Measurements from ENCODE around the gene CCNL1.
"Not testable (repeated sequence)": the region's sequence is repeated elsewhere in the genome, so short reads cannot be mapped to it uniquely, and the experiment has no call there.

The CCNL1 gene

DNA sequence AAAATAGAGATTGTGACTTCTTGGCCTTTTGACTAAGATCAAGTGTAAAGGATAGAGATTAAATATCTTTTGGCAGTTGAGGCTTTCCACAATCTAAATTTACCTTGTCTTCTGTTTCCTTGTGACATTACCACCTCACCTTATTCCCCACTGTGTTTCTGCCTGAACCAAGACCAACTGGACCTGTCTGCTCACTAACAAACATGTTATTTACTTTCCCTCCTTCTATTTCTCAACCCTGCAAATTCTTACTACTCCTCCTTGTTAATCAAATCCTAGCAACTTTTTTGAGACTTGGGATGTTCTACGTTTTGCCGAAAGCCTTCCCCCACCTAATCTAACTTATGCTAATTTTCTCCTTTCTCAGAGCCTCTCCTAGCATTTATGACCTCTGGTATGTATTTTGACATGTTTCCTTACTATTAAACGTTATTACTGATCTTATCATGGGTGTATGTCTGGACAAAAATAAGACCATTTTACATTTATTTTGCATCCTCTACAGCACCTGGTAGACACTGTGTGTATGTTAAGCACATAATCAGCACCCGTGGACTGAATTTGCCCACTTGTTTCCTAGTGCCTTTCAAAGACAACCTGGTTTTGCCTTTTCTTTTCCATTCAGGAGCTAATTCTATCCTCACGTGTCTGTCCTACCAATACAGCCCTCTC, 7.6 kb upstream of the CCNL1 start:
- no peak for DNase-seq

DNA sequence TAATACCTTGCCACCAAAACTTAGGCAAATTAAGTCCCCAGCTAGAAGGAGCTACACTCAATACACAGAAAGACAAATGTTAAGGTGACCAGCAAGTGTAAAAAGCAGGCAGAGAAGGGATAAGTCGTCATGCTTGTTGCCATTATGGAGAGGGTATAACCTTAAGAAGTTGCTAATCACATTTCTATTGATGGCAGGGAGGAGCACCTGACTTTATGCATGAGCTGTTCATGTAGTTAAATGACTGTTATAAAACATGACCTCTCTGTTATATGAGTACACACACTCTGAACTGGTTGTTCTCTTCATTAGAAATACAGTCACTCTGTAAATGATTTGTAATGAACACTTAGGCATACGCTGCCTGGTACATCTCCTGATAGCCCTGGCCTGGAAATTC, 6.6 kb upstream of the CCNL1 start:
- no peak for DNase-seq

DNA sequence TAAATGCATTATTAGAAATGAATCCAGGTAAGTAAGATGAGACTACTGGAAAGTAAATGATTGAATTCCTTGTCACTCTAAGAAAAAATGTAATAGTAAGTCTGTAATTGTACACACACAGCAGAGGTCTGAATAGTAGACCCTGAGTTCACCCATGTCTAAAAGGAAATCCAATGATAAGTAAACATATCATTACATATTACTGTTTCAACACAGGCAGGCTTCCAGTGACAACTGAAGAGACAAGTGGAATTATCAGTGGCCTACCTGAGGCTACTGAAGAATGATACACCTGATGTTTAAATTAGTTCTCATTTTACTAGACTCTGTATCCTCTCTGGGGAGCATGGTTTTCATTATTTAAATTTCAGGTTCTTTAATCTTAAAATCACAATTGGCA, 6.2 kb upstream of the CCNL1 start:
- DNase-seq = no peak

DNA sequence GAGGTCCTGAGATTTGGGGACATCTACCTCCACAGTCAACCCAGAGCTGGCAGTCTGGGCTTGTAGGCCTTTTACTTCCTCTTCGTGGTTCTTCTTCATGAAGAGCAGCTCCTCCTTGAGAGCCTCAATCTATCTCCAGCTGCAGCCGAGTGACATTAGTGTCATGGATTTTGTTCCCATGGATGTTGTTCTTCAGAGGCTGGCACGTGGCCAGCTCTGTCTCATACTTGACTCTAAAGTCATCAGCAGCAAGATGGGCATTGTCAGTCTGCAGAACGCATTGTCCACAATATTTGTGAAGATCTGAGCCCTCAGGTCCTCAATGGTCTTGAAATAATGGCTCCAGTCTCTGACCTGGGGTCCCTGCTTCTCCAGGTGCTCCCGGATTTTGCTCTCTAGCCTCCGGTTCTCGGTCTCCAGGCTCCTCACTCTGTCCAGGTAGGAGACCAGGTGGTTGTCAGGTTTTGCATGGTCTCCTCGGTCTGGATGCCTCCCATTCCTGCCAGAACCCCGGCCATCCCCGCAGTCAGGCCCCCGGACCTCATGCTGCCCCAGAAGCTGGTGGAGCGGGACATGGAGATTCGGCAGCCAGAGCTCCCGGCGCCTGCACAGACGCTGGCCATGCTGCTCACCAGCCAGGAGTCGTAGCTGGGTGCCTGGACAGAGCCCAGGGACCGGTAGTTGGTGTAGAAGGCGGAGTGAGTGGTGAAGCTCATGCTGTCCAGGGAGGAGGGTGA, 3.4 kb upstream of the CCNL1 start:
- DNase-seq = no peak

DNA sequence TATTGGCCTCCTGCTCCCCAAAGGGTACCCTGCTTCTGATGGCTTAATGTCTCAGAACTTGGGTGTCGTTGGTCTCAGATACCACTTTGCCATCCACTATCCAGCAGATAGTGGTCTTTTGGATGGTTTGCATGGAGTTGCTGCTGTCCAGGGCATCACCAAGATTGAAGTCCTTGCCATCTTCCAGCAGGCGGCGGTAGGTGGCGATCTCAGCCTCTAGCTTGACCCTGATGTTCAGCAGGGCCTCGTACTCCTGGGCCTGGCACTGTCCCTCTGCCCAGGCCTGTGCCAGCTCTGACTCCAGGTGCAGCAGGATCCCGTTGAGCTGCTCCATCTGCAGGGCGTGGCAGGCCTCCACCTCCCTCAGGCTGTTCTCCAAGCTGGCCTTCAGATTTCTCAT, 2.7 kb upstream of the CCNL1 start:
- not testable (repeated sequence) for DNase-seq

DNA sequence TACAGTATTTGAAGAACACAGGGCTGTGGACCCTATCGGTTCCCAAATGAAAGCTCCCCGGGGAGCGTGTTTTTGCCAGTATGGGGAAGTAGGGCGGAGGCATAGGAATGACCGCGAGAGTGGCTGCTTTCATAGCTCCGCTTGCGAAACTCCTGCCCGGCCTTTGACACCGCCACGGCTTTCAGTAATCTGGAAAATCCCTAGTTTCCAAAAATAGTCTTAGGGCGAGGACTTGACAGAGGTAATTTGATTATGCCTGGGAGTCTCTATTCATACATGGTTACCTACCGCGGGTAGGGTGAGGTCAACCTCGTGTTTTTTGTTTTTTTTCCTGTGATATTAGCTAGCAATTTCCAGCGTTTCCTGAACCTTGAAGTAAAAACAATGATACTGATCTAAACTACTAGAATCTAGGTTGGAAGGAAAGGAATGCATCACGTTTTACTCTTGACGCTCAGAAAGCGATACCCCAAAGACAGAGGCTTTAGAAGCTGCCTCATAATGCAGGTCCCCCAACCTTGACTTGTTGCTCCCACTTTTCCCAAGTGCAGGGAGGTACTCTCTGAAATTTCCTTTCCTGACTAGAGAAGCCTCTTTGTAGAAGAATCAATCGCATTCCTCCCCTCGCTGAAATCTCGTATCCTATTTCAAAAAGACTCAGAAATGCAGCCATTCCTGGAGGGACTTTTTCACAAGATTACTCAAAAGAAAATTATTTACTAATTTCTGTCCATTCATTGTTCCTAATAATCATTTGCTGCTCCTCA, 894 bp upstream of the CCNL1 start:
- DNase-seq = peak; percentile 16 to 45

DNA sequence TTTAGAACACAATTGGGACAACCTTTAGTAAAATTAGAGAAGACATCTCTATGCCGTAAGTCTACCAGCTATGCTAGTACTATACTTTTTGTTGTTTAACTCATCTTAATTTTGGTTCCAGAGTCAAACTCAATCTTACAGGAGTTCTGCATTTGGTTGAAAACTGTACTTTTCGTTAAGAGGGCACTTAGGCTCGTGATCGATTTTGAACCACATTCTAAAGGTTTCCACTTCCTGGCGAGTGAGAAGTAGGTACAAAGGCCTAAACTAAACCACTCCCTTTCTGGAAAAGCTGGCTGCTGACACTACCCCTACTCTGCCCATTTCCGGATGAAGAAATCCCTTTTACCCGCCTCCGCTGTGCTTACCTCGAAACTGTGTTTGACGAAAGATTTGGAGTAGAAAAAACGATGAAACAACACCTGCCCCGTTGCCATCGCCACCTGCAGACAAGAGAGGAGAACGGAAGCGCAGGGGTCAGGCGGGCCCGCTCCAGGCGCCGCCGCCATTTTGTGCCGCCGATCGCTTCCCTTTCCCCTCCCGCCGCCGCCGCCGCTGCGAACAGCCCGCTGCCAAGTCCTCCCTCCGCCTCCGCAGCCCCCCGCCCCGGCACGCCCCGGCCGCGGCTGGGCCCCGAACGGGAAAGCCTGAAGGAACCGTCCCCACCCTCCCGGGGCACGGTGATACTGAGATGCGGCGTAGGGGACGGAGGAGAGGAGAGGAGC, 748 bp downstream of the CCNL1 start:
- peak in 1 of 2 experiments; percentile 4 for DNase-seq

DNA sequence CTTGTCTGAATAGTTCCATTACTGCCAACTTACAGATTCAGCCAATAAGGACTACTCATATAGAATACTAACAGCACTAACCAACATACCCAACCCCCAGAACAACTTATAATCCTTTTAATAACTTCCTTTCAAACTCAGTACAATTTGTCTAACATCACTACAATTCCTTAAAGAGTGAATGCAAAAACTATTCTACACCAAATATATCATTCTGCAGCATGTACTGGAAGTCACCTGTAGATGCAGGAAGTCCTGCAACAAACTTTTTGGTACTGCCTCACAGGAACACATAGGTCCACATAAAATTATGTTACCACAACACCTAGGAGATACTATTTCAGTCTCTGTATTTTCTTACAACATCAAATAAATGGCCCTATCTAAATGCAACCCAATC, 2.1 kb downstream of the CCNL1 start:
- no peak for DNase-seq

DNA sequence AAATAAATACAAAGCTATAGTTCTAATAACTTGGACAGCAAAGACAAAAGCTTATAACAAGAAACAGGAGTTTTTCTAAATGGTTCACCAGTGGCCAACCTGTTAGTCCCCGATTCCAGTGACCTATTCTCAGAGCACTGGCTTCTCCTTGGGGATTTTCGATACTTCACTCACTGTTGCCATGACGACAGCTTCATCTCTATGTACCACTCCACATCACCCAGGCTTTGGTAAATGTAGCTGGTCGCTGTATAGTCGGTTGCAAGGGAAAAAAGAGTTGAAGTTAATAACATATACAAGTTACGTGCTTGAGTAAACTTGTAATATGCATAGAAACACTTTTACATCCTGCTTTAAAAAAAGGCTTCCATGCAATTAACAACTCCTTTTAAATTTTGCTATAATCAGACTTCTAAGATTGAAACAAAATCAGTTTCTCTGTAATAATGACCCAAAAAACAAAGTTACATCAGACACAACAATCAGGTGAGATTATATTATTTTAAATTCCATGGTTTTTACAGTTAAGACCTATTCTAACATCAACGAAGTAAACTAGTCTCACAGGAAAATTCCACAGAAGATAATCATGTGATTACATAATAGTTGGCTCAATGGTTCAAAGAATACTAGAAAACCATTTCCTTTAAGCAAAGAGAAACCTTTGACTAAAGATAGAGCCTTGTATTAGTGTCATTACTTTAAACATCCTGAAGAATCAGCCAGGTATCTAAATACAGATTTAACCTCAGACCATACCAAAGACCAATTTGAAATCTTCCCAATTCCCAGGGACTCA, 2.9 kb downstream of the CCNL1 start:
- peak in 1 of 2 experiments; percentile 2 for DNase-seq

DNA sequence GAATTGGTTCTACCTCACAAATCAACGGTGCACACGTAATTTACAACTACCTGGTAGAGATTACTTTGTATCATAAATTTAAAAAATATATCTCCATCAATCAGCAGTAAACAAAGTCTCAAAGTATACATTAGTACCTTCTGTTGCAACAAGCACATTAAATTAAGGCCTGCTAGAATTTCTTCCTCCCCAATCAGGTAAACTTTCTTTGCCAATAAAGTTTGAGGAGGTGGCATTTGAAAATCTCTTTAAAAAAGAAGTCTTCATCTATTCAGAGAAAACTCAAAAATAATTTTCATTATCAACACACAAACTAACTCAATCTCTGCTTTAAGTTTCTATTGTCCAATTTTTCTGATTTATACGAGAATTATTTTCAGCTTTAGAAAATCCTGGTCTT, 4.4 kb downstream of the CCNL1 start:
- DNase-seq = no peak

DNA sequence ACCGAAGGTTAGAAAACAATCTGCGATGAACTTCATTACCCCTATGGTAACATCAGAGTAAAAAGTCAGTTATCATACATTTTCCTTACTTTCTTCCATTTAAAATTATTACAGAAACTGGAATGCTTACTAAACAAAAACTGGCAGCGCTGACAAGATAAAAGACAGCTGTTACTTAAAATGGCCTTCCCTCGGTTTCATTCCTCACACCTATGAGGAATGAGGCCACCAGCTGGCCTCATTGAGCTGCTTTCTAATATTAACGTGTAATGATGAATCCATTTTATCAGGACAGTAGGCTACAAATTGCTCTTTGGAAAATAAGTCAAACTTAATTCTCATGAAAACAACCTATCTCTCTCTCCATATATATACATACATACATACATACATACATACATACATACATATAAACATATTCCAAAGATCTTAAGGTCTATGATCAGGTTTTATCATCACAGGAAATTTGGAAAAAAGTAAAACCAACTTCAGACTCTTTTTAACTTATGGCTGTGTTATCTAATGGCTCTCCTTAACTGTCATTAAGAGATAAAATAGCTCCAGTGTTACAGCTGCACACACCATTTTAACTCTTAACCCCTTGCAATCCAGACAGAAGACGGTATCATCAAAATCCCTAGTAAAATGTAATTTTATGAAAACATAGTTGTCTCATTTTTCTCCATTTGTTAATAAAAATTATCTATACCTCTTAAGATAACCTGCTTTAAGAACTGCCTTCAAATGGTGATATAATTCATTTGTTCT, 5.2 kb downstream of the CCNL1 start:
- no peak for DNase-seq

DNA sequence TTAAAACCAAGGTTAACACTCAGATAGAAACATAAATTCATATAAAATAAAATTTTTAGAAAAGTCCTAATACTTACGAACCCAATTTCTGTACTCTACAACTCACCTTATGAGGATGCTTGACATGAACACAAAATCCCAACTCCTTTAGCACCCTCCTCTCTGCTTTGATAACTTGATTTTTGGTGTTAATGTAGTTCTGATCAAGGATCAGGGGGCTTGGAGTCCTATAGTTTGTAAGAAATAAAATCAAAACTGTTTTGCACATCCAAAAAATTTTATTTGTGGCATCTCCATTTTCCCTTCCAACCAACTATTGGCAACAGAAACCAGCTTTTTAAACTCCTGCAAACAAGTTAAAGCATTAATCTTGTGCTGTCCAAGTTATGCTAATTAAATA, 7.0 kb downstream of the CCNL1 start:
- DNase-seq = no peak

DNA sequence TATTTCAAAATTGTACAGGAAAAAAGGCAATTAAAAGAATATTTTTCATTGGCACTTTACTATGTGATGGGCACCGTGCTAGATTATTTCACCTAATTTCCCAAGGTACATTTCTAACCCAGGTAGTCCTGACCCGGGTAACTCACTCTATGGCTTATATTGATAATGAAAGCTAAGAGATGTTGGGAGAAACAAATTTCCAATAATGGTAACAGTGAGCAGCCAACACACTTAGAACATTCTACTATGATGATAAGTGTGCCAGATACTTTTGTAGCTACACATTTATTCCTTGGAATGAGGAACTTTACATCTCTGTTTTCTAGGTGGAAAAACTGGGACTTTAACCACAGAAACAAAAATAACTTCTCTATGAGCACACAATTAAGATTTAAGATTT, 7.5 kb downstream of the CCNL1 start:
- DNase-seq = no peak

DNA sequence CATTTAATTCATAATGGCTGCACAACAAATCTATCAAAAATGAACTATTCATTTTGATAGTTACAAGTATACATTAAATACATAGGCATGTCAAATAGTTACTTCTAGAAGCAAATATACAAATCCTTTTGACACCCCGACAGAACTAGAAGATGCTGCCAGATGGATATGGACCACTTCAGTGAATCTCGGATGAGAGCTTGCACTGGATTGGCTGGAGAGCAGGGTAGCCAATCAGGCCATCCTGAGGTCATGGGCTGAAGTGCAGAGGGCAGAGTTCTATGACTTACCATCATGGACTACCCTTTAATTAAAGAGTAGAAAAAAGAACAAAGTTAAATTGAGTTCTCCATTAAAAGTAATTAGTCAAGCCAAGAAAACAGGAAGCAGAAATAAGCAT, 8.3 kb downstream of the CCNL1 start:
- no peak for DNase-seq

DNA sequence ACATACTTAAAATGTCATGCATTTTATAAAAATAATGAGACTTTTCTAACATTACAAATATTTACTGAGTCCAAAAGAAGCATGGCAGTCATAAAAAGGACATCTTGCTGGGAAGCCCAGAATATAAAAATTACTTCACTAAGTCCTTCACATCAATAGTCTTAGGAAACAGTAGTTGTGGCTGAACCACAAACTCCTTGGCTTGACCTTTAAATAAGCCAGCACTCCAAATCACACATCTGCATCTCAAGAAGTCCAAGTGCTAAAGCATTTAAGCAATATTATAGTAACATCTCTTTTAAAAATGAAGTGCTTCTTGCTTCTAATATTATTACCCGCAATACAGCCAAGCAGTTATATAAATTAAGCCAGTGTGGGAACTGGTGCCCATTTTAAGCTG, 8.8 kb downstream of the CCNL1 start:
- no peak for DNase-seq

DNA sequence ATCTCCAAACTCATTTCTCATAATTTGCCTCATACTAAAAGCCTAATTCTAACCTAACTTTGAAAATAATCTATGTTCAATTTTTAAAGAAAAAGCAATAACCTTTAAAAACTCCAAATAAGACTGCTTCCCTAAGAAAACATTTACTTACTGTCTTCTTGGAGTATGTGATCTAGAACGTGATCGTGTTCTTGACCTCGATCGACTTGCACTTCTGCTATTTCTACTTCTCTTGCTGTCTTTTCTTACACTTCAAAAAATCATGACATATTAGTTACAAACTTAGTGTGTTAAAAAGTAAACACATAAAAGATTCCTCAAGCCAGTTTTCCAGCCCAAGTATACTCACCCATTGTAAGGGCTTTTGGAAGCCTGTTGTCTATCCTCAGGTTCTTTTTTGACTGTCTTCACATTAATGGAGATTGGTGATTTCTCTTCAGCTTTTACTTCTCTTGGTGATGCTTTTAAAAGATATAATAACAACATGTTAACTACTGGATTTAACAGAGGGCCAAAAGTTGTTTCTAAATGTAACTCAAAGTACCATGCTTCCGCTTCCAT, 10.7 kb downstream of the CCNL1 start:
- no peak for DNase-seq

DNA sequence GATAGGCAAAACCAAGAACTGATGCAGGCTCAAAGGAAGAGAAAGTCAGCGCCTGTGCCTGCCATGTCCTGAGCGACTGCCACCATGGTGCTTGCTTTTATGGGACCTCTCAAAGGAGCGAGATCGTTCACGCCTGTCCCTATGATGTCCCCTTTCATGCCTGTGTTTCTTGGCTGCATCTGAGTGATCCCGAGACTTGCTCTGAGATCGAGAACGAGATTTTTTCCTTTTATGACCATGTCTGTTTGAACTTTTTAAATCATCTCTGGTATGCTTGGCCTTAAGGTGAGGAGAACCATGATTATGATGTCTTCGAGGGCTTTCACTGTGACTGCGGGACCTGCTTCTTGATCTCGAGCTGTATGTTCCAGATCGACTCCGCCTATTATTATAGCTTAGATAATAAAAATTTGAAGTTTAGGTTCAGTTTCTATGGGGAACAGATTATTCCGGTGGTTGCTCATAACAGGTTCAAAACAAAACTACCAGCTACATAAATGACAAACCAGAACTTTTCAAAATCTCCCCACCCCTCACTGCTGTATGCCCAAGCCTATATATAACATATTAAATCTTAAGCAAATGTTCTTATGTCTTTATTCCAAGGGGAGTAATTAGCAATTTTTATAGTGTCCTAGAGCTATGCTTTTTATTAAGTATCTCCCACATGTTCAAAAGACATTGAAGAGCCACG, 11.6 kb downstream of the CCNL1 start:
- no peak for DNase-seq

DNA sequence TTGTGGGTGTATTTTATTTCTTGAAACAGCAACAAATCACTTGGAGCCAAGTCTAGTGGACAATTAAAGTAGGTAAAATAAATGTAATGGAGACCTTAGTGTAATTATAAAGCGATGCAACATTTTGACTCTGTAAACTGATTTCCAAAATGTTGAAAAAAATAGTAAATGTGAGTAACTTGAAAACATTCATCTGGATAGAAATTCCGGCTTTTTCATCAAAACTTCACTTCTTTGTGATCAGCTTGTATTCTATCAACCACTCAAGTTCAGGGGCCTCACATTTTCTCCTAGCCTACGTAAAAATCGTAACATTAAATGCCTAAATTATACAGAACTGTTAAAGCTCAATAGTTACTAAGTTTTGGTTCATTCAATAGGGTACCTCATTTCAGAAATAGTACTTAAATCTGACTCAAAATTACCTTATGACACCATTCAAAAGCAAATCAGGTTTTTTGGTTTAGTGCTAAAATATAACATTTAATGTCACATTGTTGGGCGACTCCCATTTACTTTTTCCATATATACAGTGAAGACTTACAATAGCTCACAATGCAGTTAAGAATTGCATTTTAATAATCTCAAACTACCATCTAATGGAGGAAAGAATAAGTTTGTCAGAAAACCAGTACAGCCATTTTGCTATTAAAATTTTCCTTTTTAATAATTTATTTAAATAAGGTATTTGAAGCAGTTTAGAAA, 12.7 kb downstream of the CCNL1 start:
- DNase-seq = no peak

DNA sequence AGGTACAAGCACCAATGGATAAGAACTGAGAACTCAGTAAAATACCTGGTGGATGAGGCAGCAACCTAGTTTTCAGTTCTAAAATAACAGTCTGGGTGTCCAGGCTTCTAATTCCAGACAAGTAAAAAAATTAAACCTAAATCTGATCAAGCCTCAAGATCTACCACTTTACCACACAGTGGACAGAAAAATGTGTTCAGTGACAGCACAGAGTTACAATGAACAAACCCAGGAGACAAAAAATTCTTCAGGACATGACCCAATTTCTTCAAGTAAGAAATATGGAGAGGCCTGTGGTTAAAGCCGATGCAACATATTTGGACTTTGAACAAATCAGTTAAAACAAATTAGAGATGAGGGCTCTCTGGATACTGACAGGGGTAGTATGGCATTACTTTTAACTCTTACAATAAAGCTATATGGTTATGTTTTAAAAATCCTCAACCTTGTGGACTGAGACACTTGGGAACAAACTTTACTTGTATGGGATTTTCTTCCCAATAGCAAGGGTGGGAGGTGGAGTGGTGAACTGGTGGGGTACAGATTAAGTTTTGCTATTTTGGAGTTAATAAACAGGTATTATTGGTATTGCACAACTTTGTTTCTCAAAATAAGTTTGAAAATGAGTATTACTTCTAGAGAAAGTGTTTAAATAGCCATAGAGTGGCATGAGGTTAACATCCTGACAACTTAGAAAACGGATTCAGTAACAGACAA, 14.2 kb downstream of the CCNL1 start:
- DNase-seq = no peak
